Activated CD4-positive, alpha-beta T cell treated with anti-CD3 and anti-CD28 coated beads, Interleukin-2, Interleukin-4, amounts not matched to agents 100 ng/mL and 50 ng/mL, durations not matched to agents 16 hours and 8 hours (primary cell): ENCODE results near the gene SMARCAL1.

Experiments used
- DNase-seq: peaks from one replicate; pipeline ENCODE4 v3.0.0-alpha.2; 2020; ENCODE audit warnings: low spot score

The SMARCAL1 gene

GRCh38 chr2:216428618-216429350 lies 16.5 kb downstream of the SMARCAL1 start:
- no peak for DNase-seq

DNA sequence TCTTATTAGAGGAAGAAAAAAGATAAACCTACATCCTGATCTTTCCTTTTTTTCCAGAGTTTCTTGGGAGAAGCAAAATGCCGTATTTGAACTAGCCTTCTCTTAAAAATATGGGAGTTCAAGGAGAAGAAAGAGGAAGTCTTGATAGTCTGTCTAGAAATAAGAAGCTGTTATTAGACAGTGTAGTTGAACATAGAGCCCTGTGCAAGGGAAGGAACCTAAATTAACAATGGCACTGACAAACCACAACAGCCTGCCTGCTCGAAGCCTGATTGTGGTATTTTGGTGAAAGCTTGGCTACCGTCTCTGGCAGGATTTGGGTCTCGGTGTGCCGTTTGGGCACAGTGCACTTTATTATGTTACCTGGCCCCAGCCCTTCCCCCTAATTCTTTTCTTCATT lies 17.1 kb downstream of the SMARCAL1 start:
- DNase-seq = no peak

DNA sequence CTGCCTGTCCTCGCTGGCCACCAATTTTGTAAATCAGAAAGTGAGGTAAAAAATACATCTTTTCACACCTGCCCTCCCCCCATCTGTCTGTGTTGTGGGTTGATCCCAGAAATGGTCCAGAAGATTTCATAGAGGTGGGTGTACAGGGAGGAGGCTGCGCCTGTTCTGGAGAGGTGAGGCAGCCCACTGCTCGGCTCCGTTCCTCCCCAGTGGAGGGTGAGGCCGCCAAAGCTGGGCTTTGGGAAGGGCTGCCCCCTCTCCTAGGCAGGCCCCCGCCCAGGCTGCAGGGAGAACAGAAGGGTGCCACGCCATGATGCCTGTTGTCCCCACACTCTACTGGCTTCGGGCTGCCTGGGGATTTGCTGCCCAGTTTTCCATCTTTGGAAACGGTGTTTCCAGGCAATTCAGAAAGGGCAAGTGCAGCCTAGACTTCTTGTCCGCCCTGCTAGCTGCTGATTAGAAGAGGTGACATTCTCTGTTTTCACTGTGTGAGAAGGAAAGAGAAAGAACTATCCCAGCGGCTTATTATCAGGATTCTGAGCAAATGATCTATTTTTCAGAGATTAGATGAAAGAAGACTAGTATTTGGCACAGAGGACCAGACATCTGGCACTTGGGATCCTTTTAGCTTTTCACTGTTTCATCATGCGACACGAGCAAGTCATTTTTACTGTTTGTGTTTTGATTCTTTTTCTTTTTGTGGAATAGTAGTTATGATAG lies 18.7 kb downstream of the SMARCAL1 start:
- DNase-seq = peak; percentile 8

DNA sequence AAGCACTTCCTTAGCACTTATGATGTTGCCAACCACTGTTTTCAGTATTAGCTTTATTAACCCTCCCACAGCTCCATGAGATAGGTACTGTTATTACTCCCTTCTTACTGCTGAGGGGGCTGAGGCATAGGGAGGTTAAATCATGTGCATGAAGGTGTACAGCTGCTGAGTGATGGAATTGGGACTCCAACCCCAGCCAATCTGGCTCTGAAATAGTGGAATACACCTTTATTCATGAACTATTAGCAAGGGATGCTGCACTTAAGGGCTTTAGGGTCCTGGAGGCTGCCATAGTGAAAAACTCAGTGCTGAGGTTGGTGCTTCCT lies 19.2 kb downstream of the SMARCAL1 start:
- no peak for DNase-seq

DNA sequence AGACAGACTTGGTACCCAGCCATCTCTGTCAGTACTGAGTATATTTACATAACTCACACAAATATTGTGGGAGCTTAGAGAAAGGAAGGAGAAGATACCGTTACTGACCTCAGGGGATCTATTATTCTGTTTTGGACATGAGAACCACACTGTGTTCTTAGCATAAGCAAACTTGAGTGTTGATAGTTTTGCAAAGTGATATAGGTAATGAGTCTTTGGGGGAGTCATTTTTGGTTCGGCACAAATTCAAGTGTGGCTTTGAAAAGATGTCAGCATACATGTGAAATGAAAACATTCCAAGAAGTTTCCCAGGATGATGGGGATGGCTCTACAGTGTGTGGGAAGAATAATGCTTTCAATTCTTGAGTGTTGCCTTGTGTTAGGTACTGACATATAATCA lies 24.1 kb downstream of the SMARCAL1 start:
- no peak for DNase-seq

- DNase-seq = no peak
These were observed 29.2 kb downstream of the SMARCAL1 start for GRCh38 chr2:216441308-216442010.

DNA sequence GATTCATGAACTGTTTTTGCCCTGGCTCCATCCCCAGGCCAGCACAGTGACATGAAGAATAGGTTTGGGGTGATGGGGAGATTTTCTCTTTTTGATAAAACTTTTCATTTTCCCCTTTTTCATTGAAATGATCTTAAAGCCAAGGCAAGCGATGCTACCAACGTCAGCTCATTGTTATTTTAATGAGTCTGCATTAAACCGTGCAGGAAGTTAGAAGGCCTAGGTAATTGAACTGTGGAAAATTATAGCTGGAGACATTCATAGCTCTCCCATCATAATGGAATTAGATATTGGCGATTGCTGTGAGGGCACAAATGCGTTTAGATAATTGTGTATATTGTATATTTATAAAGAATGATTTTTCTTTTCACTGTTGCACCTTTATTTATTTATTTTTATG lies 33.2 kb downstream of the SMARCAL1 start:
- no peak for DNase-seq

GRCh38 chr2:216446343-216446742 lies 34.1 kb downstream of the SMARCAL1 start:
- DNase-seq = no peak

DNA sequence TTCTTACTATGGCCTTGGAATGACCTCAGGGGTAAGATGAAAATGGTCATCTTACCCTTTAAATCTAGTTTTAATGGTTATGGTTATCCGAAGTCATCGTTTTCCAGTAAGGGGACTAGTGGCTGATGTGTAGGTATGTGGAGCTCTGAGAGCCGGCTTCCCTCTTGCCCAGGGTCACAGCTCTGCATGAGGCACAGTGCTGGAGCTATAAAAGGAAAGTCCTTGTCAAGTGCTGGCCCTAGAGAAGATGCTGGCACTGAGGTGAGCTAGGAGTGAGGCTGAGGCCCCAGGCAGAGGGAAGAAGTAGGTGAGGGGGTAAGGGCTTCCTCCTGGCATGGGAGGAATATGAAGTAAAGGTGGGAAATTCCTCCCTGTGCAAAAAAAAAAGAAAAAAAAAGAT lies 35.0 kb downstream of the SMARCAL1 start:
- no peak for DNase-seq

DNA sequence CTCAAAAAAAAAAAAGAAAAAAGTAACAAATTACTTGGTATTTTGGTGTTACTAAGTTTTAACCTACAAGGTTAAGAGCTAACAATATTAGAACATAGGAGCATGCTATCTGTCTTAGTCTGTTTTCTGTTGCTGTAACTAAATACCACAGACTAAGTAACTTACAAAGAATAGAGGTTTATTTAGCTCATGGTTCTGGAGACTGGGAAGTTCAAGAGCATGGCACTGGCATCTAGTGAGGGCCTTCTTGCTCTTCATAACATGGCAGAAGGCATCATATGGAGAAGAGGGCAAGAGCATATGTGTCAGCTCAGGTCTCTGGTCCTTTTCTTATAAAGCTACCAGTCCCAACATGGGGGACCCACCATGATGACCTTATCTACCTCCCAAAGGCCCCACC lies 36.5 kb downstream of the SMARCAL1 start:
- no peak for DNase-seq

DNA sequence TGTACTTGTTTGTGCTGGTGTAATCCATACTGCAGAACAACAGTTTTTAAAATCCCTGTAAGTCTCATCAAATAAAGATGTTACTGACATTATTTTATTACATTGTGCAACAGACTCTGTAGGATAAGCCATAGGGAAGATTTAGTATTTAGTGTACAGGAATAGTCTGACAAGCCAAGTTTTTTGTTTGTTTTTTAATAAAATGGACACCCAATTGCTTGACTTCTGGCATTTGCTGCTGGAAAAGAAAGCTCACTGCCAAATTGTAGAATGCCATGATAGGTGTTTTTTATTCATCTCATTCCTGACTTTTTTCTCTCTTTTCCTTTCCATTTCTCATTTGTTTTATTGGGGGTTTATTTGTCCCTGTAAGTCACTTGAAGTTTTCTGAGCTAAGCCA lies 38.1 kb downstream of the SMARCAL1 start:
- DNase-seq = no peak

- DNase-seq = no peak
These were observed 38.5 kb downstream of the SMARCAL1 start for GRCh38 chr2:216450784-216451183.

DNA sequence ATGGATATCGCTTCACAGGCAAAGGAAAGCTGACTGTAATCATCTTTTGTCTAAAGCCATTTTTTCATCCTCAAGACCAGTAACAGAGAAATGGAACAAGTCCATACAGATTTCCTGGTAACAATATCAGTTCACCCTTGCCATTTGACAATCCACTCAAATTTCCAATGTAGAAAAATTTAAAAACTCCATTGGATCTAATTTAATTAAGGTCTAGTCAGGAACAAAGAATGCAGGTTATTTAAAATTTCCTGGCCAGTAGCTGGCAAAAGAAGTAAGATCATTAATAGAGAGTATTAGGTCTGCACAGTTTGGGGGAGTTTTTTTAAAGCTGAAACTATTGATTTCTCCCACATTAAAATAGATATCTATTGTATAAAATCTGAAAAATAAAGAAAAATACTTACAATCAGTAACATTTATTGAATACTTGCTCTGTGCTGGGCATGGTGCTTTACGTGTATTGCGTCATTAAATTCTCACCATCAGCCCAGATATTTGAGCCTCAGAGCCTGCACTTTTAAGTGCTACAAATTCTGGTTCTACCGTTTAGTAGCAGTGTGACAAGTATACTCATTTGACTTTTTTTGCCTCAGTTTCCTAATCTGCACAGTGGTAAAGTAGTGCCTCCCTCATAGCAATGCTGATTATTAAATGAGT lies 41.8 kb downstream of the SMARCAL1 start:
- DNase-seq = no peak

GRCh38 chr2:216463148-216463547 lies 50.9 kb downstream of the SMARCAL1 start:
- no peak for DNase-seq

GRCh38 chr2:216464104-216464720 lies 51.9 kb downstream of the SMARCAL1 start:
- no peak for DNase-seq

DNA sequence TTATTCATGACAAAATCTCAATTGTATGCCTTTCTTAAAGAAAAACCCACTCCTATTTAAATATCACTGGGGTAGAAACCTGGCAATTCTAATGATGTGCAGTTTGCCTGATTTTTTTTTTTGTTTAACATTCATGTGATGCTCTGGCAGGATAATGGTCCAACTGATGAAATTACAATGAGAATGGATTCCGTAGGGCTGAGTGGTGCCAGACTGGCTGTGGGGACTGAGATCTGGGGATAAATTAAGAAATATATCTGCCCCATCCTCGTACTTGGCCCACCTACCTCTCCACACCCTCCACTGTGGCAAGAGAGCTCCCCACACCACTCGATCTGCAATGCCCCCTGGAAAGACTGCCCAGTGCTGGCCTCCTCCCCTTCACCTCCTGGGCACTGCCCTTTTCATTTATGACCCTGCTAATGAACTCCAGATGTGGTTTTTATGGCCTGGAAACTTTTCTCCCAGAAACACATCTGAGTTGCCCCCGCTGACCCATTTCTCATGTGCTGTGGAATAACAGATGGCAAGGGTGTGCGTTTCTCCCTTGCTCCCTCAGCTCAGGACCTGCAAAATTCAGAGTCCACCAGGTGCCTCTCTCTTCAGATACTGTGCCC lies 53.4 kb downstream of the SMARCAL1 start:
- DNase-seq = no peak

GRCh38 chr2:216467845-216468244 lies 55.6 kb downstream of the SMARCAL1 start:
- no peak for DNase-seq

- no peak for DNase-seq
These were observed 57.4 kb downstream of the SMARCAL1 start for GRCh38 chr2:216469661-216470060.

GRCh38 chr2:216473187-216473586 lies 60.9 kb downstream of the SMARCAL1 start:
- no peak for DNase-seq

GRCh38 chr2:216474925-216475670 lies 62.8 kb downstream of the SMARCAL1 start:
- peak; percentile 48 for DNase-seq

DNA sequence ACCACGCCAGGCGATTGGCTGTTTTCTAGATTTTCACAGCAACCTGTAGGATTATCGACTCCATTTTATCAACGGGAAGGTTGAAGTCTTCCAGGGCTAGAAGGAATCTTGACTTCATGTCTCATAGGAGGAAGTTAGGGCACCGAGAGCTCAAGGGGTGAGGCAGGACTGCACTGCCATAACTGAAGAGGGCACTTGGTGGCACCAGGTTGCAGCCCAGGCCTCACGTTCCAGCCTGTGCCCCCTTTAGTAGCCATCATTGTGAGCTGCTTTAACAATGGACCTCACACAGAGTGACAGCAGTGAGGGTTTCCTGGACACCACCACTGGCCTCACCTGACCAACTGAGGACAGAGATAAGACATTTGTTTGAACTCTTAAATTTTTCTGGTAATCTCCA lies 63.5 kb downstream of the SMARCAL1 start:
- DNase-seq = no peak
